Fibroblast of pulmonary artery (primary cell): ENCODE results near the gene TLCD3A.

Experiments used
- DNase-seq: peaks from one replicate; pipeline ENCODE4 v3.0.0-alpha.2; 2010; ENCODE audit warnings: low read depth
- H3K4me3 ChIP-seq: replicated peaks from 2 replicates; pipeline ENCODE4 v1.5.1; 2011; ENCODE audit warnings: low read depth, mild to moderate bottlenecking, control low read depth, low read length, moderate library complexity
- TF ChIP-seq, protein P1 (sequence below): IDR thresholded peaks from 2 replicates; pipeline ENCODE4 v1.5.1; 2011; ENCODE audit warnings: mild to moderate bottlenecking, control low read depth, low read length, inconsistent platforms; ENCODE audit errors: missing control alignments

Gene TLCD3A

GRCh38 chr17:726271-726919 is 6.0 kb upstream of the TLCD3A start:
- DNase-seq, result no peak
- TF ChIP-seq, protein P1, sequence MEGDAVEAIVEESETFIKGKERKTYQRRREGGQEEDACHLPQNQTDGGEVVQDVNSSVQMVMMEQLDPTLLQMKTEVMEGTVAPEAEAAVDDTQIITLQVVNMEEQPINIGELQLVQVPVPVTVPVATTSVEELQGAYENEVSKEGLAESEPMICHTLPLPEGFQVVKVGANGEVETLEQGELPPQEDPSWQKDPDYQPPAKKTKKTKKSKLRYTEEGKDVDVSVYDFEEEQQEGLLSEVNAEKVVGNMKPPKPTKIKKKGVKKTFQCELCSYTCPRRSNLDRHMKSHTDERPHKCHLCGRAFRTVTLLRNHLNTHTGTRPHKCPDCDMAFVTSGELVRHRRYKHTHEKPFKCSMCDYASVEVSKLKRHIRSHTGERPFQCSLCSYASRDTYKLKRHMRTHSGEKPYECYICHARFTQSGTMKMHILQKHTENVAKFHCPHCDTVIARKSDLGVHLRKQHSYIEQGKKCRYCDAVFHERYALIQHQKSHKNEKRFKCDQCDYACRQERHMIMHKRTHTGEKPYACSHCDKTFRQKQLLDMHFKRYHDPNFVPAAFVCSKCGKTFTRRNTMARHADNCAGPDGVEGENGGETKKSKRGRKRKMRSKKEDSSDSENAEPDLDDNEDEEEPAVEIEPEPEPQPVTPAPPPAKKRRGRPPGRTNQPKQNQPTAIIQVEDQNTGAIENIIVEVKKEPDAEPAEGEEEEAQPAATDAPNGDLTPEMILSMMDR, result no peak
- H3K4me3 ChIP-seq, result no peak overlapping the region

DNA sequence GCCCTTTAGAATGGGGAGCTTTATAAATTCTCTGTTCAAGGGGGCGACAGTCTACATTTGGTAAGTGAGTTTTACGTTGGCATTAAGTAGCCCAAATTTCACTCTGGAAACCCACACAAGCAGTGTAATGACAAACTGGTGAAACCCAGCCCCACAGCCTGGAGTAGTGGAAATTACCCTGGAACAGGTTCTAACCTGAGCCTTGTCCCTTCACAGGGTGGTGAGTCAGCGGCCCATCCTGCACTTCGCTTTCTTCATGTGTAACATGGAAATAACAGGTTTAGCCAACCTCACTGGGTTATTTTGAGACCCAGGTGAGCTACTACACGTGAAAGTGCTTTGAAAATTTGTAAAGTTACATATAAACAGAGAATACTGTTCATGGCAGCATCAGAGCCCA is 3.5 kb upstream of the TLCD3A start:
- TF ChIP-seq, protein P1, result no peak
- H3K4me3 ChIP-seq, result no peak overlapping the region
- no peak for DNase-seq

DNA sequence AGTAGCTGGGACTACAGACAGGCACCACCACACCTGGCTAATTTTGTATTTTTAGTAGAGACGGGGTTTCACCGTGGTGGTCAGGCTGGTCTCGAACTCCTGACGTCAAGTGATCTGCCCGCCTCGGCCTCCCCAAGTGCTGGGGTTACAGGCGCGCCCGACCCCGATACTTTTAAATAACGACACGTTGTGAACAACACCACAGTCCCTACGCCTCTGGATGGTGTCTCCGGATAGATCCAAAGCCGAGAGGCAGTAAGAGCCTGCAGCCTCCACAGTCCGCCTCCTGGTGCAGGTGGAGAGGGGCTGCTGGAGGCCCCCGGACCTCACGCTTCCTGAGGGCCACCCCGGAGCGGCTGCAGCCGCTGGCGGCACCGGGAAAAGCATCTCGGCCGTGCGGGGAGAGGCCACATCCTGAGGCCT is 741 bp upstream of the TLCD3A start:
- peak; percentile 21 for DNase-seq
- peak overlapping the region; percentile 68 for H3K4me3 ChIP-seq

GRCh38 chr17:732902-733720 is 715 bp downstream of the TLCD3A start:
- TF ChIP-seq, protein P1, result no peak
- peak; percentile 20 for DNase-seq
- H3K4me3 ChIP-seq, result peak overlapping the region; percentile 68

More for the DNA sequence above, 741 bp upstream of the TLCD3A start:
- TF ChIP-seq, protein P1, result no peak

GRCh38 chr17:733743-734142 is 1.3 kb downstream of the TLCD3A start:
- no peak for DNase-seq
- H3K4me3 ChIP-seq, result peak overlapping the region; percentile 68
- TF ChIP-seq, protein P1, result no peak

- no peak for DNase-seq
- TF ChIP-seq, protein P1, result no peak
- no peak overlapping the region for H3K4me3 ChIP-seq
Observed at GRCh38 chr17:737561-738113, 5.2 kb downstream of the TLCD3A start.
